NT2/D1 (cell line): ENCODE data around the gene NSUN2.

Source experiments
- YY1 ChIP-seq: IDR thresholded peaks from 2 replicates; pipeline ENCODE4 v1.6.1; 2011; ENCODE audit not compliant: insufficient read length, insufficient read depth
- ZNF274 ChIP-seq: IDR thresholded peaks from 2 replicates; pipeline ENCODE4 v1.6.1; 2011; ENCODE audit warnings: mild to moderate bottlenecking, low read depth, low read length

- TF ChIP-seq ZNF274: no peak
- TF ChIP-seq YY1: no peak
Measured at GRCh38 chr5:6596388-6596787, 36.5 kb downstream of the NSUN2 start.
